Fibroblast of lung (primary cell): Measurements from ENCODE around the gene ZNF507. TPM values are rescaled to one million over a fixed set of nuclear protein-coding genes. Genes with fewer than 3 reads are reported as not detected.

Experiments
- DNase-seq, 2 donors: peaks; one replicate each; pipeline versions ENCODE4 v3.0.0 to v3.0.0-alpha.2; 2010; ENCODE audit warnings: low read depth in 2 of 2
- H2AFZ ChIP-seq: 2 replicates; pipeline ENCODE4 v1.5.1; 2012; ENCODE audit warnings: low read length, control low read depth, inconsistent platforms
- H3K27ac ChIP-seq: 2 replicates; pipeline ENCODE4 v1.5.1; 2011; ENCODE audit warnings: low read length, control low read depth; ENCODE audit not compliant: insufficient read depth
- H3K27me3 ChIP-seq: 2 replicates; pipeline ENCODE4 v1.5.1; 2011; ENCODE audit warnings: mild to moderate bottlenecking, low read length; ENCODE audit not compliant: control insufficient read depth, insufficient read depth
- H3K36me3 ChIP-seq: 2 replicates; pipeline ENCODE4 v1.5.1; 2011; ENCODE audit warnings: low read length; ENCODE audit not compliant: control insufficient read depth, insufficient read depth
- H3K4me1 ChIP-seq: 2 replicates; pipeline ENCODE4 v1.5.1; 2011; ENCODE audit warnings: low read length; ENCODE audit not compliant: control insufficient read depth, insufficient read depth; ENCODE audit errors: extremely low read depth
- H3K4me2 ChIP-seq: 2 replicates; pipeline ENCODE4 v1.5.1; 2011; ENCODE audit warnings: low read length, control low read depth; ENCODE audit not compliant: insufficient read depth; ENCODE audit errors: extremely low read depth
- H3K4me3 ChIP-seq, 4 experiments: fragments of 200-600 bp in 1 of 4; sonication (generic) in 1 of 4; replicated peaks in 1 of 4; 2 replicates each; pipeline ENCODE4 v1.5.1; 2011 to 2016; ENCODE audit warnings: low read length in 4 of 4, low read depth in 3 of 4, mild to moderate bottlenecking in 3 of 4, control low read depth in 2 of 4, inconsistent platforms in 1 of 4, mixed read lengths in 1 of 4; ENCODE audit not compliant: insufficient read depth in 1 of 4; ENCODE audit errors: control extremely low read depth in 1 of 4
- H3K79me2 ChIP-seq: 2 replicates; pipeline ENCODE4 v1.5.1; 2012; ENCODE audit warnings: mild to moderate bottlenecking, low read length, inconsistent platforms; ENCODE audit not compliant: control insufficient read depth, insufficient read depth
- H3K9ac ChIP-seq: 2 replicates; pipeline ENCODE4 v1.5.1; 2011; ENCODE audit warnings: mild to moderate bottlenecking, low read length, control low read depth; ENCODE audit not compliant: insufficient read depth
- H3K9me3 ChIP-seq: 2 replicates; pipeline ENCODE4 v1.5.1; 2012; ENCODE audit warnings: low read depth, low read length; ENCODE audit not compliant: control insufficient read depth, insufficient read depth
- H4K20me1 ChIP-seq: 2 replicates; pipeline ENCODE4 v1.5.1; 2011; ENCODE audit warnings: low read length; ENCODE audit not compliant: control insufficient read depth, insufficient read depth; ENCODE audit errors: extremely low read depth
- EZH2 ChIP-seq: IDR thresholded peaks from 2 replicates; pipeline ENCODE4 v1.5.1; 2012; ENCODE audit warnings: low read length, control low read depth, mild to moderate bottlenecking; ENCODE audit errors: missing control alignments
- polyA plus RNA-seq, 2 donors: library from polyadenylated mRNA; depleted of rRNA in 1 of 2; stranded (reverse) in 1 of 2; unstranded in 1 of 2; fragments of >200 nt; gene quantifications; 2 replicates each; pipeline ENCODE4 v1.2.1, GENCODE V29; 2011 to 2012; ENCODE audit warnings: missing spikeins in 1 of 2
- total RNA-seq: library from RNA; depleted of rRNA; stranded (reverse); fragments of >200 nt; gene quantifications from 2 replicates; pipeline ENCODE4 v1.2.1, GENCODE V29; 2014
- TF ChIP-seq, protein P1 (sequence below), 2 donors: IDR thresholded peaks in 1 of 2; conservative IDR thresholded peaks in 1 of 2; 1 replicate in 1 of 2; 2 replicates in 1 of 2; pipeline ENCODE4 v1.5.1; 2011 to 2012; ENCODE audit warnings: low read length in 2 of 2, control low read depth in 1 of 2, inconsistent platforms in 1 of 2, low read depth in 1 of 2, mild to moderate bottlenecking in 1 of 2

ZNF507 gene
- total and polyA plus RNA-seq, 2 donors (not counting 1 experiment from before 2014, with no cell fraction given): 12.1 to 17.8 TPM

- H3K9ac ChIP-seq: no peak overlapping the region
- no peak overlapping the region for H3K27ac ChIP-seq
- no peak overlapping the region for H2AFZ ChIP-seq
- no peaks in the 10 kb centered on the region for H3K9me3 ChIP-seq
- no peaks in the 10 kb centered on the region for H3K79me2 ChIP-seq
- H3K27me3 ChIP-seq: no peaks in the 10 kb centered on the region
- no peaks in the 10 kb centered on the region for H3K4me1 ChIP-seq
- H4K20me1 ChIP-seq: no peaks in the 10 kb centered on the region
- DNase-seq: no peak
- H3K36me3 ChIP-seq: peaks cover 1% of the 10 kb centered on the region
- no peak for TF ChIP-seq EZH2
- H3K4me3 ChIP-seq: no peak overlapping the region
- H3K4me2 ChIP-seq: no peak overlapping the region
Measured at GRCh38 chr19:32388393-32388855, 43.0 kb downstream of the ZNF507 start.

DNA sequence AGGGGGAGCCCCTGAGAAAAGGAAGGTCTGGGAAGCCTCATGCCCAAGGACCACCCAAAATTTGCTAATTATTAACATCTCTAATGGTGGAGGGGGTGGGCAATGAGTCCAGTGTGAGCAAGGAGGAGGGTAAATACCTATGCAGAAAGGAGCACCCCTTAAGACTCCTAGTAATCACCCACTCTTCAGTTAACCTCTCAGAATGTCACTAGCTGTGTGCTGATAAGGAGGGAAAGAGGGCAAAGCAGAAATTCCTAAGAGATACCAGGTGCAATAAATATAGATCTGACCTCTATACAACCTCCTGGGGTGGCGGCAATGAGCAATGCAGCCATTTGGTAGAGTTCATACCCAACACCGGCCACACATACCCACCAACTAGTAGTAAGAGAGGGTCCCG lies 47.5 kb downstream of the ZNF507 start:
- H3K36me3 ChIP-seq: peaks cover 1% of the 10 kb centered on the region
- no peaks in the 10 kb centered on the region for H3K4me1 ChIP-seq
- H3K4me2 ChIP-seq: no peak overlapping the region
- no peak overlapping the region for H3K9ac ChIP-seq
- H2AFZ ChIP-seq: no peak overlapping the region
- H4K20me1 ChIP-seq: no peaks in the 10 kb centered on the region
- H3K27ac ChIP-seq: no peak overlapping the region
- no peaks in the 10 kb centered on the region for H3K27me3 ChIP-seq
- H3K9me3 ChIP-seq: no peaks in the 10 kb centered on the region
- TF ChIP-seq EZH2: no peak
- TF ChIP-seq, protein P1, sequence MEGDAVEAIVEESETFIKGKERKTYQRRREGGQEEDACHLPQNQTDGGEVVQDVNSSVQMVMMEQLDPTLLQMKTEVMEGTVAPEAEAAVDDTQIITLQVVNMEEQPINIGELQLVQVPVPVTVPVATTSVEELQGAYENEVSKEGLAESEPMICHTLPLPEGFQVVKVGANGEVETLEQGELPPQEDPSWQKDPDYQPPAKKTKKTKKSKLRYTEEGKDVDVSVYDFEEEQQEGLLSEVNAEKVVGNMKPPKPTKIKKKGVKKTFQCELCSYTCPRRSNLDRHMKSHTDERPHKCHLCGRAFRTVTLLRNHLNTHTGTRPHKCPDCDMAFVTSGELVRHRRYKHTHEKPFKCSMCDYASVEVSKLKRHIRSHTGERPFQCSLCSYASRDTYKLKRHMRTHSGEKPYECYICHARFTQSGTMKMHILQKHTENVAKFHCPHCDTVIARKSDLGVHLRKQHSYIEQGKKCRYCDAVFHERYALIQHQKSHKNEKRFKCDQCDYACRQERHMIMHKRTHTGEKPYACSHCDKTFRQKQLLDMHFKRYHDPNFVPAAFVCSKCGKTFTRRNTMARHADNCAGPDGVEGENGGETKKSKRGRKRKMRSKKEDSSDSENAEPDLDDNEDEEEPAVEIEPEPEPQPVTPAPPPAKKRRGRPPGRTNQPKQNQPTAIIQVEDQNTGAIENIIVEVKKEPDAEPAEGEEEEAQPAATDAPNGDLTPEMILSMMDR (conservative IDR thresholded peaks at IDR 0.05 in 1 of 2, IDR thresholded peaks at IDR 0.05 in 1 of 2; ENCODE audit: low read depth in 1 of 2, low read length in 2 of 2): no peak
- DNase-seq: no peak
- no peak overlapping the region for H3K4me3 ChIP-seq
- H3K79me2 ChIP-seq: no peaks in the 10 kb centered on the region

GRCh38 chr19:32396046-32396652 lies 50.7 kb downstream of the ZNF507 start:
- Histone ChIP-seq H3K4me3 (no peak overlapping the region), H4K20me1 (no peaks in the 10 kb centered on the region), H3K79me2 (no peaks in the 10 kb centered on the region), H3K27me3 (no peaks in the 10 kb centered on the region), H3K4me2 (no peak overlapping the region), H3K36me3 (no peaks in the 10 kb centered on the region), H2AFZ (no peak overlapping the region), H3K9ac (no peak overlapping the region), H3K4me1 (peaks cover 2% of the 10 kb centered on the region), H3K27ac (no peak overlapping the region), H3K9me3 (no peaks in the 10 kb centered on the region)
- TF ChIP-seq, protein P1 (conservative IDR thresholded peaks at IDR 0.05 in 1 of 2, IDR thresholded peaks at IDR 0.05 in 1 of 2; ENCODE audit: low read depth in 1 of 2, low read length in 2 of 2): no peak
- no peak for TF ChIP-seq EZH2
- DNase-seq: no peak
